ENCODE results near the gene TMPRSS9.

TMPRSS9 gene

GRCh38 chr19:2417881-2418406 lies 57.9 kb downstream of the TMPRSS9 start:
- TF ChIP-seq CREB1 (IDR thresholded peaks at IDR 0.05; ENCODE audit: low read depth): no peak
- no peak for TF ChIP-seq TCF12 (IDR thresholded peaks at IDR 0.05; ENCODE audit: low read depth)
- no peak for TF ChIP-seq TEAD4 (IDR thresholded peaks at IDR 0.05)
- TF ChIP-seq CEBPB (IDR thresholded peaks at IDR 0.05): no peak
- TF ChIP-seq TAF1 (IDR thresholded peaks at IDR 0.05; ENCODE audit: low read depth): no peak
- TF ChIP-seq ZBTB7A (IDR thresholded peaks at IDR 0.05; ENCODE audit: low read depth): no peak
- TF ChIP-seq REST (IDR thresholded peaks at IDR 0.05; ENCODE audit: low read depth): no peak
- TF ChIP-seq EP300 (IDR thresholded peaks at IDR 0.05; ENCODE audit: borderline replicate concordance): no peak
- TF ChIP-seq RAD21 (IDR thresholded peaks at IDR 0.05; ENCODE audit: low read depth): no peak
- TF ChIP-seq NFIC (IDR thresholded peaks at IDR 0.05): no peak
- no peak for TF ChIP-seq EGR1 (IDR thresholded peaks at IDR 0.05)
- no peak for TF ChIP-seq USF1 (IDR thresholded peaks at IDR 0.05)
- TF ChIP-seq MAX (IDR thresholded peaks at IDR 0.05): no peak
- no peak for TF ChIP-seq FOXM1 (IDR thresholded peaks at IDR 0.05; ENCODE audit: borderline replicate concordance, low read depth)

- TF ChIP-seq YY1 (IDR thresholded peaks at IDR 0.05; ENCODE audit: low read depth): no peak
- TF ChIP-seq TCF12 (IDR thresholded peaks at IDR 0.05; ENCODE audit: low read depth): no peak
- no peak for TF ChIP-seq ZBTB7A (IDR thresholded peaks at IDR 0.05; ENCODE audit: low read depth)
- TF ChIP-seq TEAD4 (IDR thresholded peaks at IDR 0.05): no peak
- TF ChIP-seq CEBPB (IDR thresholded peaks at IDR 0.05): no peak
- TF ChIP-seq RAD21 (IDR thresholded peaks at IDR 0.05; ENCODE audit: low read depth): no peak
Measured at GRCh38 chr19:2419754-2420153, 59.7 kb downstream of the TMPRSS9 start.

GRCh38 chr19:2420490-2420889 lies 60.4 kb downstream of the TMPRSS9 start:
- TF ChIP-seq ZBTB7A (IDR thresholded peaks at IDR 0.05; ENCODE audit: low read depth): no peak
- no peak for TF ChIP-seq CEBPB (IDR thresholded peaks at IDR 0.05)
- no peak for TF ChIP-seq EP300 (IDR thresholded peaks at IDR 0.05; ENCODE audit: borderline replicate concordance)
- TF ChIP-seq TCF12 (IDR thresholded peaks at IDR 0.05; ENCODE audit: low read depth): no peak
- TF ChIP-seq RAD21 (IDR thresholded peaks at IDR 0.05; ENCODE audit: low read depth): no peak
- TF ChIP-seq REST (IDR thresholded peaks at IDR 0.05; ENCODE audit: low read depth): no peak
- TF ChIP-seq TEAD4 (IDR thresholded peaks at IDR 0.05): no peak
- TF ChIP-seq YY1 (IDR thresholded peaks at IDR 0.05; ENCODE audit: low read depth): no peak
- TF ChIP-seq EGR1 (IDR thresholded peaks at IDR 0.05): no peak
- no peak for TF ChIP-seq TAF1 (IDR thresholded peaks at IDR 0.05; ENCODE audit: low read depth)
- no peak for TF ChIP-seq USF1 (IDR thresholded peaks at IDR 0.05)
- TF ChIP-seq FOXM1 (IDR thresholded peaks at IDR 0.05; ENCODE audit: borderline replicate concordance, low read depth): no peak
- no peak for TF ChIP-seq NFIC (IDR thresholded peaks at IDR 0.05)
- no peak for TF ChIP-seq MAX (IDR thresholded peaks at IDR 0.05)
- no peak for TF ChIP-seq CREB1 (IDR thresholded peaks at IDR 0.05; ENCODE audit: low read depth)

GRCh38 chr19:2421581-2422306 lies 61.7 kb downstream of the TMPRSS9 start:
- TF ChIP-seq NFIC (IDR thresholded peaks at IDR 0.05): no peak
- no peak for TF ChIP-seq CREB1 (IDR thresholded peaks at IDR 0.05; ENCODE audit: low read depth)
- TF ChIP-seq TAF1 (IDR thresholded peaks at IDR 0.05; ENCODE audit: low read depth): no peak
- TF ChIP-seq EGR1 (IDR thresholded peaks at IDR 0.05): no peak
- no peak for TF ChIP-seq EP300 (IDR thresholded peaks at IDR 0.05; ENCODE audit: borderline replicate concordance)
- TF ChIP-seq USF1 (IDR thresholded peaks at IDR 0.05): no peak
- no peak for TF ChIP-seq FOXM1 (IDR thresholded peaks at IDR 0.05; ENCODE audit: borderline replicate concordance, low read depth)
- no peak for TF ChIP-seq REST (IDR thresholded peaks at IDR 0.05; ENCODE audit: low read depth)
- TF ChIP-seq TEAD4 (IDR thresholded peaks at IDR 0.05): no peak

All from Ishikawa (cell line).